ENCODE results near the gene CHPF2.

GRCh38 chr7:151236406-151236805 lies 4.1 kb downstream of the CHPF2 start:
- TF ChIP-seq CTCF (IDR thresholded peaks at IDR 0.05) = no peak
- TF ChIP-seq EP300 (IDR thresholded peaks at IDR 0.05) = no peak
